ENCODE results near the gene DISP3. TPM values are rescaled to one million over a fixed set of nuclear protein-coding genes. Genes with fewer than 3 reads are reported as not detected.

DISP3 gene
- total RNA-seq, 2 experiments from 2014 or later, result 0.97 to 1.7 TPM

- no peak overlapping the region for H3K4me2 ChIP-seq (ENCODE audit: low read length)
- H3K79me2 ChIP-seq (ENCODE audit: insufficient read depth, low read depth, low read length), result no peaks in the 10 kb centered on the region
- no peaks in the 10 kb centered on the region for H3K9me2 ChIP-seq (ENCODE audit: insufficient read depth, low read length)
- ChIA-PET POLR2A (no interaction called here), CTCF (ENCODE audit: unreplicated experiment) (no interaction called here)
- TF ChIP-seq CTCF (conservative IDR thresholded peaks at IDR 0.05; ENCODE audit: low read length) (no peak), EZH2phosphoT487 (IDR thresholded peaks at IDR 0.05; ENCODE audit: borderline replicate concordance, low read depth, low read length) (no peak)
- intact Hi-C loops (cut with micrococcal nuclease; ENCODE audit: unreplicated experiment), result no loop called here
- H3K36me3 ChIP-seq (ENCODE audit: insufficient read depth, low read length), result no peaks in the 10 kb centered on the region
- no TSS peak for BruUV-seq (replicated peaks)
- no peaks in the 10 kb centered on the region for H3K4me1 ChIP-seq (ENCODE audit: insufficient read depth, low read length, poor library complexity, severe bottlenecking)
- no peak overlapping the region for H3K4me3 ChIP-seq (ENCODE audit: low read depth, low read length, poor library complexity, severe bottlenecking)
- H3K27ac ChIP-seq (ENCODE audit: low read depth, low read length, poor library complexity, severe bottlenecking), result no peak overlapping the region
- H4K20me1 ChIP-seq (ENCODE audit: insufficient read depth, low read length), result no peaks in the 10 kb centered on the region
- H2AFZ ChIP-seq (ENCODE audit: low read length), result no peak overlapping the region
- DNase-seq (ENCODE audit: low spot score), result no peak
- no peaks in the 10 kb centered on the region for H3K9me3 ChIP-seq (ENCODE audit: low read length)
These were observed 45.0 kb downstream of the DISP3 start for GRCh38 chr1:11523746-11524464.

GRCh38 chr1:11524465-11525150 lies 45.7 kb downstream of the DISP3 start:
- POLR2A ChIA-PET, result no interaction called here
- BruUV-seq (replicated peaks), result no TSS peak
- CTCF ChIA-PET (ENCODE audit: unreplicated experiment), result interaction anchor here (0.6 kb wide), 1 partner anchor 215 kb away, joined by 3 read pairs; no protein-coding TSS in a partner anchor
- H3K79me2 ChIP-seq (ENCODE audit: insufficient read depth, low read depth, low read length), result no peaks in the 10 kb centered on the region
- no peaks in the 10 kb centered on the region for H3K9me3 ChIP-seq (ENCODE audit: low read length)
- H3K4me3 ChIP-seq (ENCODE audit: low read depth, low read length, poor library complexity, severe bottlenecking), result no peak overlapping the region
- DNase-seq (ENCODE audit: low spot score), result no peak
- H3K9me2 ChIP-seq (ENCODE audit: insufficient read depth, low read length), result no peaks in the 10 kb centered on the region
- H3K36me3 ChIP-seq (ENCODE audit: insufficient read depth, low read length), result no peaks in the 10 kb centered on the region
- H4K20me1 ChIP-seq (ENCODE audit: insufficient read depth, low read length), result no peaks in the 10 kb centered on the region
- no peaks in the 10 kb centered on the region for H3K4me1 ChIP-seq (ENCODE audit: insufficient read depth, low read length, poor library complexity, severe bottlenecking)
- TF ChIP-seq CTCF (conservative IDR thresholded peaks at IDR 0.05; ENCODE audit: low read length), result no peak
- TF ChIP-seq EZH2phosphoT487 (IDR thresholded peaks at IDR 0.05; ENCODE audit: borderline replicate concordance, low read depth, low read length), result no peak
- H3K27ac ChIP-seq (ENCODE audit: low read depth, low read length, poor library complexity, severe bottlenecking), result no peak overlapping the region
- H2AFZ ChIP-seq (ENCODE audit: low read length), result no peak overlapping the region
- intact Hi-C loops (cut with micrococcal nuclease; ENCODE audit: unreplicated experiment), result no loop called here
- H3K4me2 ChIP-seq (ENCODE audit: low read length), result no peak overlapping the region

DNA sequence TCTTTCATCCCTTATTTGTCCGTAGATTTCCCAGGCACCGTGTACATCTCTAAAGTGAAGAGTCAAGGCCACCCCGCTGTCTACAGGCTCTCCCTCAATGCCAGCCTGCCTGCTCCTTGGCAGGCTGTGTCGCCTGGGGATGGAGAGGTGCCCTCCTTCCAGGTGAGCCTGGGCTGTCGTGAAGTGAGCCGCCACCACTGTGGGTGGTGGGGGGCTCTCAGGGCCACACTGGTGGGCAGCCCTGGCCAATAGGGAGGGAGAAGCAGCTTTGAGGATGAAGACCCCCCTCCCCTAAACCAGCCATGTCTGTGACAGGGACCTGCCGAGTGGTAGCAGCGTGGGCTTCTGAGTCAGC lies 46.2 kb downstream of the DISP3 start:
- POLR2A ChIA-PET, result no interaction called here
- intact Hi-C loops (cut with micrococcal nuclease; ENCODE audit: unreplicated experiment), result no loop called here
- Histone ChIP-seq H3K4me2 (ENCODE audit: low read length) (no peak overlapping the region), H3K4me1 (ENCODE audit: insufficient read depth, low read length, poor library complexity, severe bottlenecking) (no peaks in the 10 kb centered on the region), H3K9me2 (ENCODE audit: insufficient read depth, low read length) (no peaks in the 10 kb centered on the region), H3K9me3 (ENCODE audit: low read length) (no peaks in the 10 kb centered on the region), H3K79me2 (ENCODE audit: insufficient read depth, low read depth, low read length) (no peaks in the 10 kb centered on the region), H4K20me1 (ENCODE audit: insufficient read depth, low read length) (no peaks in the 10 kb centered on the region), H3K27ac (ENCODE audit: low read depth, low read length, poor library complexity, severe bottlenecking) (no peak overlapping the region), H3K4me3 (ENCODE audit: low read depth, low read length, poor library complexity, severe bottlenecking) (no peak overlapping the region), H2AFZ (ENCODE audit: low read length) (no peak overlapping the region), H3K36me3 (ENCODE audit: insufficient read depth, low read length) (no peaks in the 10 kb centered on the region)
- DNase-seq (ENCODE audit: low spot score), result no peak
- no TSS peak for BruUV-seq (replicated peaks)
- TF ChIP-seq CTCF (conservative IDR thresholded peaks at IDR 0.05; ENCODE audit: low read length) (no peak), EZH2phosphoT487 (IDR thresholded peaks at IDR 0.05; ENCODE audit: borderline replicate concordance, low read depth, low read length) (no peak)
- CTCF ChIA-PET (ENCODE audit: unreplicated experiment), result interaction anchor here (0.6 kb wide), 1 partner anchor 215 kb away, joined by 3 read pairs; no protein-coding TSS in a partner anchor
